COR-L47 (cell line): ENCODE data around the gene SATB2.

ENCODE experiments used
- DNase-seq: peaks from one replicate; lab custom pipeline; 2025; lab: John Stamatoyannopoulos, UW

The SATB2 gene

DNA sequence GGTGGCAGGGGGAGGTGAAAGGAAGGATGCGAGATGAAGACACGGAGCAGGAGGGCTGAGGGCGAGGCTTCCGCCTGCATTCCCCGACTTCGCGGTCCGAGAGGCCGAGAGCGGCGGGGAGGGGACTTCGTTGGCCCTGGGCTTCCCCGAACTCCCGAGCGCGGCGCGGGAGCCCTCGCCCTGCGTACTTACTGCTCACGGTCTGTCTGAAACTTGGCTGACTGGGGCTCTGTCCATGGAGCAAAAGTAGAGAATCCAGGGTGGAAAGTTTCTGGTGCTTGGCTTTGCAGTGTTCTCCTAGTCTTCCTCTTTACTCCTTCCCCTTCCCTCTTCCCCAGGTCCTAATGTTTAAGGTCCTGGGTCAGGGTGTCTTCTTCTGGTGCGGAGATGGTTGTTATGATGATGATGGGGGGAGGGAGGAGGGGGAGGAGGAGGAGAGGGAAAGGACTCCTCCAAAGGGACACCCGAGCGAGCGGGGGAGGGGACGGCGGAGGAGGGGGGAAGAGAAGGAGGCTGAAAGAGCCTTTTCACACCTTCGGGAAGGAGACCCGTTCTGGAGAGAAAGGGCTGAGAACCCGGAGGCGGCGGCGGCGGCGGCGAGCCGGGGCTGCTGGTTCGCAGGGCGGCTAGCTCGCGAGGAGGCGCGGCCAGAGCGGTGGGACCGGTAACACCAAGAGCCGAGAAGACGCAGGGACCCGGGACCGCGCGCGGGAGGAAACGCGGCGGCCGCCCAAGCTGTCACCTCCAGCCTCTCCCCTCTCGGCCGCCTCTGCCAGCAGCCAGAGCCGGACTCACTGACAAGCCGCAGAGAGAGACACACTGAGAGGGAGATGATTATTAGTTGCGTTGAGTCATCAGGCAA is at the start of gene SATB2:
TSS of gene SATB2 (minus strand) at position 793 of the 862 bp plus-strand sequence. CDS start 1,902 bp downstream, outside the sequence.
- peak; percentile 33 for DNase-seq

DNA sequence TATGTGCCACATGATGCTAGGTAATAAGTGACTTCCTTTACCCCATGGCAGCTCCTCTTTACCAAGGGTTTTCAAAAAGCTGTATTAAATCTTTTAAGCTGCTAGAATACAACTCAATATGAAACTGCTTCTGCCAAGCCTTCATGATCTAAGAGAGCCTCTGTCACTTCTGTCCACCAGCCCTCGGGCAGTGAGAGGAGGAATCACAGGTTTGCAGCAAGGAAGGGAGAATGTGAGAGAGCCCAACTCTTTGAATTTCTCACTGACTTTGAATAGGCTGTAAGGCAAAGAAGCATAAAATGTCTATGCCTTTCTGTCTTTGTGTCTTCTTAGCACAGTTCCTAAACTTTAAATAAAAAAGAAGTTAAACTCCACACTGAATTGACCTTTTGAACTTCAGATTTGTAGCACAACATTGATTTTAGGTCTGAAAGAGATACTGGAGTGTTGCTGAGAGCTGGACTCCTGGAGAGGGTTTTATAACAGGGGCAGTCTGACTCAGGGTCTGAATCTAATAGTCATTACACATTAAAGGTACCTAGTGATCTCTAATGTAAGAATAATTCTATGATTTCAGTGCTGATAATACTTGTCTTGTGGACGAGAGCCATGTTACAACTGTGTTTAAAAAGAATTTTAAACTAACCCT is 48.1 kb upstream of the SATB2 start:
- DNase-seq = no peak

DNA sequence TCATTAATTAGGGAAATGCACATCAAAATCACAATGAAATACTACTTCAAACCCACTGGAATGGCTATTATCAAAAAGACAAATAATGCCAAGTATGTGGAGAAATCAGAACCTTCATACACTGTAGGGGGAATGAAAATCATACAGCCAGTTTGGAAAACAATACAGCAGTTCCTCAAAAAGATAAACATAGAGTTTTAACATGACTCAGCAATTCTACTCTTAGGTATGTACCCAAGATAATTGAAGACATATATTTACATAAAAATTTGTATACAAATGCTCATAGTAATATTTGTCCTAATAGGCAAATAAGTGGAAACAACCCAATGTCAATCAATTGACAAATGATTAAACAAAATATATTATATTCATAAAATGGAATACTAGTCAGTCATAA is 45.4 kb upstream of the SATB2 start:
- DNase-seq = no peak

DNA sequence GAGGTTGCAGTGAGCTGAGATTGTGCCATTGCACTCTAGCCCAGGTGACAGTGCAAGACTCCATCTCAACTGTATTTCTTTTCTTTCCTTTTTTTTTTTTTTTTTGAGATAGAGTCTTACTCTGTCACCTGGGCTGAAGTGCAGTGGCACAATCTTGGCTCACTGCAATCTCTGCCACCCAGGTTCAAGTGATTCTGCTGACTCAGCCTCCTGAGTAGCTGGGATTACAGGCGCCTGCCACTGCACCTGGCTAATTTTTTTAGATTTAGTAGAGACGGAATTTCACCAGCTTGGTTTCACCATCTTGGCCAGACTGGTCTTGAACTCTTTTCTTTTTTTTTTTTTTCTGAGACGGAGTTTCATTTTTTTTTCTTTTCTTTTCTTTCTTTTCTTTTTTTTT is 41.3 kb upstream of the SATB2 start:
- no peak for DNase-seq

DNA sequence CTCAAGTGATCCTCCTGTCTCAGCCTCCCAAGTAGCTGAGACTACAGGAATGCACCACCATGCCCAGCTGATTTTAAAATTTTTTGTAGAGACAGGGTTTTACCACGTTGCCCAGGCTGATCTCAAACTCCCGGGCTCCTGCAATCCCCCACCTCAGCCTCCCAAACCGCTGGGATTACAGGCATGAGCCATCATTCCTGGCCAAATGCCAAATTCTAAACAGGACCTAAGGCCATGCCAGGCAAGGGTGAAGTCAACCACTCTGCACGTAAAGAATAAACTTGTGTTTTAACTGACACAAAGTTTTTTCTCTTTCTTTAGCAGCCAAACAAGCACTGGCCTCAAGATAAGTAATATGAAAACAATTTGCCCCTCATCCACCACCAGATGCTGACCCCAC is 37.4 kb upstream of the SATB2 start:
- no peak for DNase-seq

DNA sequence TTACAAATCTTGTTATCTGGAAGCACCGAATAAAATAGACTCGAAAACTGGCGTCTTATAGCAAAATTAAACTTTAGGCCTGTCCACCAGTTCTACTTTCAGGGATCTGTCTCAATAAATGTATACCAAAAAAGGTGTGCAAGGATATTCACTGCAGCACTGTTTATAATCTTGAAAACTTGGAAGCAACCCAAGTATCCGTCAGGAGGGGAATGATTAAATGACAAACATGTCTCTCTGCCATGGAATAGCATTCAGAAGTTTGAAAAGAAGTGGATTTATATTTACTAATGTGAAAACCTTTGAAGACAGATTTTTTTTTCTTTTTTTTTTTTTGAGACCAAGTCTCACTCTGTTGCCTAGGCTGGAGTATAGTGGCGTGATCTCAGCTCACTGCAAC is 32.3 kb upstream of the SATB2 start:
- peak; percentile 29 for DNase-seq

DNA sequence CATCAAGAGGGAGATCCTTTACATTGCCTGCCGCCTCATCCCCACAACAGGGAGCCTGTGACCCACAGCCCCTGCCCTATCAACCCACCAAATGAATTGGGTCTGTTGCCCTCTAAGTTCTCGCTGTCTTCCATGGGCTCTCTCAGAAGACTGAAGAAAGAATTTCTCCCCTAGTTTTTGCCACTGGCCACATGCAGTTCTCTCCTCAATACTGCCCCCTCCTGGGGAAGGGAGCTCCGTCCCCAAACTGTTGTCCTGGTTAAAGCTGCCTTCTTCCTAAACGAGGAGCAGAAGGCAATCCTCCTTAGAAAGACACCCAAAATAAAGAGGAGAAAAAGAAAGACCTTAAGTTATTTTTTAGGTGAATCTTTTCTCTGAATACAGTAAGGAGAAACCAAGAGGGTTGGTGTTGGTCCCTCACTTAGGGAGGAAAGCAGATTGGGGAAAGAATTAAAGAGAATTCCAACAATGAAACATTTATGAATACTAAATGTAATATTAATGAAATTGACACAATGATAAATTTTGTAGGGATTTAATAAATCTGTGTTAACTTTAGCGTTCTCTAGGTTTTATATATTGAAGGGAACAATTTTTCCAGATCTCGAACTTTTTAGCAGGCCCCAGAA is 31.1 kb upstream of the SATB2 start:
- no peak for DNase-seq

DNA sequence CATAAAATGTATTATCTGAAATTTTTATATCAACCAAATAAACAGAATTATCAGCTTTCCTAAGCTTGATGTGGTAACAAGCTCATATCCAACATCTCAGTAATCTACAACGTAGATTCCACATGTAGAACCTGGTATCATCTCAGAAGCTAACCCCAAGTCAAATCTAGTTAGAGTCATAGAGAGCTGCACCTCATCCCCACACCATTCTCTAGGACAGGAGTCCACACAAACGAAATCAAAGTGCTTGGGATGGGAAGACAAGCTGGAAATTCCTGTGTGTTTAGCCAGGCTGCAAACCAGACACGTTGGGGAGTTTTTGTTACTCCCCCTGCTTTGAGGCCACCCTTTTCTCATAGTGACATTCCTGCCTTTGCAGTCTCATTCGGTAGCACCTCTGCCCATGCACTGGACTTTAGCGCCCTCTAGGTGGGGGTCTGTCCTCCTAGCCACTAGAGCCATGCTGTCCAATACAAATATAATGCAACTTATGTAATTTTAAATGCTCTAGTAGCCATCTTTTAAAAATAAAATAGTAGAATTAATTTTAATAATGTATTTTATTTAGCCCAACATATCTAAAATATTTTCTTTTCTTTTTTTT is 28.1 kb upstream of the SATB2 start:
- peak; percentile 65 for DNase-seq

DNA sequence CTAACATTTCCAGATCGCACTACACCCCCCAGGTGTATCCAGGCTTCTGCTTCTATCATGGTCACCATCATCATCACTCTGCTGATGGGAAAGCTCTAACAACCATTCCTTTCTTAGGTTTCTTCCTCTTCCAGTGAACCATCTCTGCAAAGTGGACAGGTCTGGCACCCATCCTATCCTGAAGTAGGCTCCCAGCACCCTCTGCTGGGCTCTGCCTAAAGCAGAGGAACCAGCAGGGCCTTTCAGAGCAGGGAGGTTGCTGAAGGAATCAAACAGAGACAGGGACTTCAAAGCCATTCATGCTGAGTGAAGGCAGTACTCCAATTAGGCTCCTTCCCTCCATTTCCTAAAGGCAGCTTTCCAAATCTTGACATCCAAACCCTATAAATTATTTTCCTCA is 27.2 kb upstream of the SATB2 start:
- peak; percentile 18 for DNase-seq

DNA sequence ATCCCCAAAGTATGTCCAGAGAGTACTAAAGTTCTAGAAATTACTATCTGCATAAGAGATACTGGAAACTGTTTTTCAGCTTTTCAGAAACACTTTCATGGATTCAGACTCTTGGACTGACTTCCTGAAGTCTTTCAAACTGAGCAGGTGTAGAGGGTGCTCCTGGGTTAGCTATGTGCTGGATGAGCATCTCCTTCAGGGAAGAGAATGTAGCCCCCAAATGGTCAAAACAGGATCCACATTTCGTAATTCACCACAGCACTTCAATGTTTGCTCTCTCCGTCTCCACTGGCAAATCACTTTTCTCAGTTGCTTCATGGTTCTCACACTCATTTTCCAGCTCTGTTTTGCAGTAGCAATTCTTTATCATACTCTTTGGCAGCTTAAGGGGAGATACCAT is 23.2 kb upstream of the SATB2 start:
- no peak for DNase-seq

DNA sequence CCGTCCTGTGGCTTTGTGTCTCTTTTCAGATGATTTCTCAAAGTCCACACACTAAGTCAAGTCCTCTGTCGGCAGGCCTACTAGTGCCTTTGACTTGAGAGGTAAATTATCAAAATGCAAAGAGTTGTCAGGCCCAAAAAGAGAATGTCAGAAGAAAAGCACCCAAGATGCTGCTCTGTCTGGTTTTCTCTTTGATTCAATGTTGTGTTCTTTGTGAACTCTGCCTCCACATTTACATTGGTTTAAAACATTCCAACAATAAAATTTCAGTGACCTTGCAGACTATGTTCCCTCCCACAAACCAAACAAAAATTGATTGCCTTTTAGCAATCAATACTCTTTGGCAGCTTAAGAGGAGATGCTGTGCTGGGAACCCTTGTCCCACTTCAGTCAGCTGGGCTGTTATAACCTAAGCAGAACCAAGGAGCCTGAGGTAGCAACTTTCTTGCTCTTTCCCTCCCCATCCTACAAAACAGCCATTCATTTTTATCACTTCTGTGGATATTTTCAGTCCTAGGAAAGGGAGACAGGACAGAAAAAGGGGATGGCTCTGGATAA is 19.6 kb upstream of the SATB2 start:
- DNase-seq = no peak

DNA sequence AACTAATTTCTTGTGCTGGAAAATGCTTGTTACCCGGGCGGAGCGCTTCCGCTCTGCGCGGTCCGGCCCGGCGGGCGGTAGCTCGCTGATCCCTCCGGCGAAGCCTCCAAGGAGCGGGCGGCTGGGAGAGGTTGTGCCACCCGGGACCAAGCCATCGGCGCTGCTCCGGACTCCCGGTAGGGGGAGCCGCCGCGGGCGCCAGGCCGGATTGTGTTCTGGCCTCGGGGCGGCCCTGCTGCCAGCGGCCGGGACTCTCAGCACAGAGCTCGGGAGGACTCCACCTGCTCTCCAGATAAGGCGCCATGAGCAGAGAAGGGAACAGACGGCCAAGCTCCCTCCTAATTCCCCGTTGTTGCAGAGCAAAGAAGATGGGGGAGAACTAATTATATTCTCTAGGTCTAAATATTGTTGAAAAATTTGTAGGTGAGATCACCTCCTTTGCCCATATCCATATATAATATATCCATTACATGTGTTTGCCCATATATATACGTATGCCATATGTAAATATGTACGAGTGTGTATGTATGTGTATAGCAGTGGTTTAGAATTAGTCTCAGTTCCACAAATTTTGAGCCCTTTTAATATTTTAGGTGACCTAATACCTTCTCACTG is 13.8 kb upstream of the SATB2 start:
- DNase-seq = no peak

DNA sequence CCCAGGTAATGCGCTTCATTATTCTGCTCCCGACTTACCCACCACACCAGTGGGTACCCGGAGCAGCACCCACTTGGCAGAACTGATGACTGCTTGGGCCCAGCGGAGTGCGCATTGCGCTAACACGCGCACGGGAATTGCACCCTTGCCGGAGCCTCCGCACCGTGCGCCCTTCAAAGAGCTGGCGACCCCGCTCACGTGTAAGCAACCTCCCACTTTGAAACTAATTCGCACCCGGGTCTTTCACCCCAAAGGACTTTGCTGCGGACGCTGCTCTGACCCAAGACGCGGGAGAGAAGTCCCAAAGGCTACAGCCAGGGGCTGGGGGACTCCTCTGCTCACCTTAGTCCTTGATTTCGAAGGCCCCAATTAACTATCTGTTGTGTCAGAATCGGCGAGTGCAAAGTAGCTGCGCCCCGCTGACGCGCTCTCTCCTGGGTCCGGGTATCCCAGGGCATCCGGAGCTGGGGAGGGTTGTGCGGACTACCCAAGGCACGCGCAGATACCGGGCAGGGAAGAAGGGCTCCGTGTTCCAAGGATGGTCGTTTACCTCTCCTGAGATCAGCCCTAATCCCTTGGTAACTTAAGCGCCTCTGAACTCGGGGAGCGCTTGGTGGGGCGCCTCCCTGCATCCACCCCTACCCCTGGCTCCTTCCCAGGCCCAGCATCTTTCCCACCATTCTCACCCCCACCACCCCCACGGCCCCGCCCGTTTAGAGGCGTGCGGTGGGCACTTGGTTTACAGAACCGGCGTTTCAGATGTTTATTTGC is 13.1 kb upstream of the SATB2 start:
- DNase-seq = no peak

DNA sequence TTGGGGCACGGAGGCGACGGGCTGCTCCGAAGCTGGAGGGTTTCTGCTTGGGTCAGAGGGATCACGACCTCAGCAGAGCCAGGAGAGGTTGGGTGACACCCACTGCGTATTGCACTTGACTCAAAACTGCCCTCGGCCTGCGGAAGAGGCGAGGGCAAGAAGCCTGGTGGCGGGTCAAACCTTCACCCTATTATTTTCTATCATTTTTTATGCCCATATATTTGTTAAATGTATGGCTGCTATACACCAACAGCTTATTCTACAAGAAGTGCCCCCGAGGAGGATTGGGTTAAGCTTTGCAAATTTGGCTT is 12.6 kb upstream of the SATB2 start:
- DNase-seq = no peak

DNA sequence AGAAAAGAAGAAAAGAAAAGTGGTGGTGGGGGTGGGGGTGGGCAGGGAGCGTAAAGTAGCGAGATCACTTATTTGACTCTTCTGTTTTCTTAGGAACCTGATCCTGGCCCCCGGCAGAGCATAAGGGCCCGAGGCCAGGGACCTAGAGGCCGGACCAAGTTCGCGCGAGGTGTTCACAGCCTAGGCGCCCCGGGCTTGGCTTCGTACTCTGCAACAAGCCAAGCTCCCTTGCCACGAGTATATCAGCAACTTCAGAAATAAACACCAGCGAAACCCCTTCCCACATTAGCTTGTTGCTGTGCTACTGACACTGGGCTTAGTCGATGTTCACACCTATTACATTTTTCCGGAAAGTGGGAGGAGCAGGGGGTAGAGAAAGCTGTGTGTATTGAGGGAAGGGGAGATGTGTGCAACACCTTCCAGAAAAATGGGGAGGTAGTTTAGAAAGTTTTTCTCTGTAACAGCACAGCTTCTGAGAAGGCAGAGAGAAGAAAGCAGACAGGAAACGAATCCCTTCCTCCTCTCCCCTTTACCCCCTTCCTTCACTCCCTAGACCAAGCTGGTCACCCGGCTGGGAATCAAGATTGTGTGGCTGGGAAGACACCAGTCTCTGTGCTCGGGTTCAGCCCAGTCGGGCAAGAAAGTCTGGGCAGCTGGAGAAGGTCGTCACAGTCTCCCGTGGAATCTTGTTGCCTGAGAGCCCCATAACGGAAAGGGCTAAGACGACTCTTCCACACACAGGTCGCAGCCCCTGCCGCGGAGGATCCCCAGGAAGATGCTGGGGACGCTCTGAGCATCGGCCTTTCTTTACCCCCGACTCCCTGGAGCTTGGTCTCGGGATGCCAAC is 12.0 kb upstream of the SATB2 start:
- no peak for DNase-seq

DNA sequence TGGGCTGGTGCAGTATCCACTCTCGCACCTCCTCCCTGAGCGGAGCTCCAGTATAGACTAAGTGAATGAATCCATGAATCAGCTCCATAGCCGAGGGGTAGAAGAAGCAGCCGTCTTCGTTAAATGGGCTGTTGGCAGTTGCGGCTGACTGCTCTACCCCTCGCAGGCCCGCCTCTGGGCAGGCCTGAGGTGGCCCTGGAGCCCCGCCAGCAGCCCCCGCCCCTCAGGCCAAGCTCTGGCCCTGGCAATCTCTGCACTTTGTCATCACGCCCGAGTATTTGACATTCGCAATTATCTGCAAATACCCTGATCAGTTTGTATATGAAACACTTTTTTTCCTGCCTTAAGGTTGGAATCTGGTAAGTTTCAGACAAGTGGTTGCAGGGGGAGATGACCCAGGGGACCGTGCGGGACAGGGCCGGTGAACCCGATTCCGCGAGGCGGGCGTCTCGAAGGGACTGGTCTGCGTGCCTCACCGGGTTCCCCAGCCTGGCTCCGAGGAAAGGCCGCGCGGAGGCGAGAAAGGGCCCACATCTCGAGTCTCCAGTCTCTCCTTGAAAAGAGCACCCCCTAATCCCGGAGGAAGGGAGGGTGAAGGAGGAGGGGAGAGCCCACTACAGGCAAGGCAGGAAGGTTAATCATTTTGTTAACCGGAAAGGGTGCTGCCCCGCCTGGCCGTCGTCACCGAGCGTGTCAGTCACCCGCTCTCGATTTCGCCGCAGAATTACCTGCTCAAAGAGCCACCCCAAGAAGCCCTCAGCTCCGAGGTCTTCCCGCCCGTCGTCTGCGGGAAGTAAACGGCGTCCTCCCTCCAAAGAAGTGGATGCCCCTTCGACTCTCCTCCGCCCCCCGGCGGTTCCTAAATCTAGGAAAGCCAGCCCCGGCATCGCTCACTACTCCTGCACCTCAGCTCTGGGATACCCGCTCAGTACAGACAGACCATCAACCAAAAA is 11.1 kb upstream of the SATB2 start:
- no peak for DNase-seq

DNA sequence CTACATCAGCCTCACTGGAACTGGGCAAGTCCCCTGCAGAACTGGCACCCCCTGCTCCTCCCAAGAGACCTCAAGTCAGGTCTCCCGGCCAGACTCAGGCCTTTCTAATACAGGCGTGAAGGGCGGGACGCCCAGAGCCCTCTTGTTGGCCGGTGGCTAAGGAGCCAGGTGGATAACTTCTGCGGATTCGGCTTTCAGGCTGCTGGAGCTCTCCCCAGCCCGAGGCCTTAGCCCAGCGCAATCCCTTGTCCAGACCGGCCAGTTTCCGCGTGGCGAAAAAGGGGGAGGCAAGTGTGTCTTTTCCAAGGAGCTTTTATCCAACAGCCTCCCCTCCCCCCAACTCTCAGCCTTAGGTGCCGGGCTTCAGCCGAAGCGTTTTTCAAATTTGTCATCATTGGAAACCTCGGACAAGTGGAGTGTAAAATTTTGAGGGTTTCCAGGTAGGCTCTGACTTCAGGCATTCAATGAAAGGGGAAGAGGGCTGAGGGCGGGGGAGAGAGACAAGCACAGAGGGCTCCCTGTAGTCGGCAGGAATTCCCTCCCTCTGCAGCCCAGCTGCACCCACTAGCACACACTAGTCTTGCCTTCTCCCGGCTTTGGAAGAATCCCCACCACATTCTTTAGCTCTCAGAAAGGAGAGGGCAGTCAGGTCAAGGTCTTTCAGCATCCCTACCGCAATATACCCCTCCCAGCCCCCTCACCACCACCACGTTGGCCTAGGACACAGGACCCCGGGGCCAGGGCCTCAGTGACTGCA is 9.5 kb upstream of the SATB2 start:
- no peak for DNase-seq

DNA sequence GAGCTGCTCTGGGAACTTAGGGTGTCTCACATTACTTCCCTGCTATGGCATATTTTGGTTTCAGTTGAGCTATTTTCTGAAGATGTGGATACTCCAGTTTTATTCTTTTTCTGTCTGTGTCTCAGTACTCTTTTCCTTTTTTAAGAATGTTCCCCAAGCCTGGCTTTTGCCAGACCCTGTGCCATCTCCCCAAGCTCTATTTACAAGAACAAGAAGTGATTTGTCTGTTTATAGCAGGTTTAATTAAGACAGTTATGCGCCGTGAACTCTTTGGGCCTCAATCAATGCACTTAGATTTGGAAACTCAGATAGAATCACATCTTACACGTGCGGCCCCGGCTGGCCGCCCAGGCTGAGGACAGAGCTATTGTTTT is 8.9 kb upstream of the SATB2 start:
- no peak for DNase-seq
